ENCODE data around the gene PITPNC1. TPM values are rescaled to one million over a fixed set of nuclear protein-coding genes. Genes with fewer than 3 reads are reported as not detected.

Gene PITPNC1
- total and polyA plus RNA-seq, 2 of the 13 experiments (the other 11 are each of a cell fraction or from before 2014, with no cell fraction given), result 4.1 to 5.7 TPM

GRCh38 chr17:67434061-67434525 lies 57.0 kb downstream of the PITPNC1 start (continued):
- TF ChIP-seq, protein P1, sequence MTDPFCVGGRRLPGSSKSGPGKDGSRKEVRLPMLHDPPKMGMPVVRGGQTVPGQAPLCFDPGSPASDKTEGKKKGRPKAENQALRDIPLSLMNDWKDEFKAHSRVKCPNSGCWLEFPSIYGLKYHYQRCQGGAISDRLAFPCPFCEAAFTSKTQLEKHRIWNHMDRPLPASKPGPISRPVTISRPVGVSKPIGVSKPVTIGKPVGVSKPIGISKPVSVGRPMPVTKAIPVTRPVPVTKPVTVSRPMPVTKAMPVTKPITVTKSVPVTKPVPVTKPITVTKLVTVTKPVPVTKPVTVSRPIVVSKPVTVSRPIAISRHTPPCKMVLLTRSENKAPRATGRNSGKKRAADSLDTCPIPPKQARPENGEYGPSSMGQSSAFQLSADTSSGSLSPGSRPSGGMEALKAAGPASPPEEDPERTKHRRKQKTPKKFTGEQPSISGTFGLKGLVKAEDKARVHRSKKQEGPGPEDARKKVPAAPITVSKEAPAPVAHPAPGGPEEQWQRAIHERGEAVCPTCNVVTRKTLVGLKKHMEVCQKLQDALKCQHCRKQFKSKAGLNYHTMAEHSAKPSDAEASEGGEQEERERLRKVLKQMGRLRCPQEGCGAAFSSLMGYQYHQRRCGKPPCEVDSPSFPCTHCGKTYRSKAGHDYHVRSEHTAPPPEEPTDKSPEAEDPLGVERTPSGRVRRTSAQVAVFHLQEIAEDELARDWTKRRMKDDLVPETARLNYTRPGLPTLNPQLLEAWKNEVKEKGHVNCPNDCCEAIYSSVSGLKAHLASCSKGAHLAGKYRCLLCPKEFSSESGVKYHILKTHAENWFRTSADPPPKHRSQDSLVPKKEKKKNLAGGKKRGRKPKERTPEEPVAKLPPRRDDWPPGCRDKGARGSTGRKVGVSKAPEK (CRISPR knock-in tag; IDR thresholded peaks at IDR 0.05; ENCODE audit: borderline replicate concordance), result no peak
- no peak for TF ChIP-seq MTF2 (CRISPR knock-in tag; IDR thresholded peaks at IDR 0.05; ENCODE audit: borderline replicate concordance)
- no peak for TF ChIP-seq GATAD2A (CRISPR knock-in tag; IDR thresholded peaks at IDR 0.05)
- no peak for TF ChIP-seq ZNF160 (CRISPR knock-in tag; IDR thresholded peaks at IDR 0.05)
- TF ChIP-seq RFXANK (CRISPR knock-in tag; IDR thresholded peaks at IDR 0.05), result no peak
- no peak for TF ChIP-seq ZNF616 (CRISPR knock-in tag; IDR thresholded peaks at IDR 0.05; ENCODE audit: low read depth)
- no peak for TF ChIP-seq ZBTB33 (CRISPR knock-in tag; IDR thresholded peaks at IDR 0.05)
- TF ChIP-seq REPIN1 (CRISPR knock-in tag; IDR thresholded peaks at IDR 0.05; ENCODE audit: borderline replicate concordance, low read depth), result no peak

DNA sequence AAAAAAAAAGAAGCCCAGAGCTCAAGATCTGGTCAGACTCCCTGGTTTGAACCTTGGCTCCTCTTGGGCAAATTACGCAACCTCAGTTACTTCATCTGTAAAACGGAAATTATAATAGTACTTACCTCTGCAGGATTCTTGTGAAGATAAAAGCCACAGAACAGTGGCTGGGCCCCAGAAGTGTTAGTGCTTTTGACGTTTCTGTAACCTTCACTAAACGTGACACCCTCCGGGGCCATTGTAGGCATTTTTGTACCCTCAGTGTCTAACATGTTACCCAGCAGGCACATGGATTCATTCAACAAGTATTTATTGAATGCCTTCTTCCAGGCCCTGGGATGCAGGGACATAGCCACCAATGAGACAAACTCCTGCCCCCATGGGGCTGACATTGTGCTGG lies 58.0 kb downstream of the PITPNC1 start:
- POLR2A ChIA-PET, result no interaction called here
- Histone ChIP-seq H2AFZ (ENCODE audit: low read length) (no peak overlapping the region), H3K9me3 (ENCODE audit: low read length) (no peaks in the 10 kb centered on the region), H3K36me3 (replicated peaks in 1 of 2; ENCODE audit: control insufficient read depth in 1 of 2, insufficient read depth in 2 of 2, low read length in 2 of 2) (no peaks in the 10 kb centered on the region), H4K20me1 (ENCODE audit: insufficient read depth, low read length) (no peaks in the 10 kb centered on the region), H3K27ac (ENCODE audit: extremely low read length, insufficient read depth, low read length) (no peak overlapping the region), H3K79me2 (ENCODE audit: insufficient read depth, low read length) (no peaks in the 10 kb centered on the region), H3K4me1 (ENCODE audit: insufficient read depth, low read length) (peaks cover 7% of the 10 kb centered on the region), H3K4me2 (ENCODE audit: low read depth, low read length) (no peak overlapping the region), H3K4me3 (replicated peaks in 1 of 3; ENCODE audit: insufficient read depth in 1 of 3, low read depth in 2 of 3, low read length in 3 of 3) (no peak overlapping the region), H3K27me3 (ENCODE audit: control insufficient read depth in 1 of 2, insufficient read depth in 2 of 2, low read length in 2 of 2) (no peaks in the 10 kb centered on the region), H3K9ac (ENCODE audit: insufficient read depth, low read depth, low read length) (no peak overlapping the region)
- ATAC-seq, result no peak
- no TSS peak for BruUV-seq (replicated peaks)
- FAIRE-seq, result no peak
- CTCF ChIA-PET (ENCODE audit: low intra/inter-chr PET ratio, low total read pairs), result no interaction called here
- peak; percentile 10 for DNase-seq (ENCODE audit: low spot score)
- intact Hi-C loops (cut with micrococcal nuclease; ENCODE audit: unreplicated experiment) (no loop called here), in situ Hi-C loops (cut with HindIII; ENCODE audit: extremely low pct_ligation_motif_present, low pct_unique_long_range_greater_than_20kb) (no loop called here)
- WGBS (ENCODE audit: low lambda C conversion rate), result 36% methylated on average over 5 of the region's 5 CpGs
- TF ChIP-seq ZNF720 (CRISPR knock-in tag; IDR thresholded peaks at IDR 0.05) (no peak), HDAC1 (CRISPR knock-in tag; IDR thresholded peaks at IDR 0.05) (no peak), ZNF343 (CRISPR knock-in tag; IDR thresholded peaks at IDR 0.05) (no peak), ZNF207 (IDR thresholded peaks at IDR 0.05; ENCODE audit: borderline replicate concordance) (no peak), CEBPB (IDR thresholded peaks at IDR 0.05; ENCODE audit: borderline replicate concordance, low read depth, low read length) (peak; percentile 82), CEBPG (CRISPR knock-in tag; IDR thresholded peaks at IDR 0.05) (peak; percentile 59; the same call in 1 of the 2 replicates), SRSF9 (IDR thresholded peaks at IDR 0.05; ENCODE audit: borderline replicate concordance, insufficient read depth, low read depth, low read length, poor library complexity, severe bottlenecking) (no peak)
